ENCODE measurements around the gene COIL. TPM values are rescaled to one million over a fixed set of nuclear protein-coding genes. Genes with fewer than 3 reads are reported as not detected.
A peak's percentile ranks its signal among the peaks of the same experiment; 100 is the strongest.
"Not testable (repeated sequence)": the region's sequence is repeated elsewhere in the genome, so short reads cannot be mapped to it uniquely, and the experiment has no call there.

COIL gene
- total and polyA plus RNA-seq, 12 donors = 5.2 to 10.3 (median 8.1) TPM

DNA sequence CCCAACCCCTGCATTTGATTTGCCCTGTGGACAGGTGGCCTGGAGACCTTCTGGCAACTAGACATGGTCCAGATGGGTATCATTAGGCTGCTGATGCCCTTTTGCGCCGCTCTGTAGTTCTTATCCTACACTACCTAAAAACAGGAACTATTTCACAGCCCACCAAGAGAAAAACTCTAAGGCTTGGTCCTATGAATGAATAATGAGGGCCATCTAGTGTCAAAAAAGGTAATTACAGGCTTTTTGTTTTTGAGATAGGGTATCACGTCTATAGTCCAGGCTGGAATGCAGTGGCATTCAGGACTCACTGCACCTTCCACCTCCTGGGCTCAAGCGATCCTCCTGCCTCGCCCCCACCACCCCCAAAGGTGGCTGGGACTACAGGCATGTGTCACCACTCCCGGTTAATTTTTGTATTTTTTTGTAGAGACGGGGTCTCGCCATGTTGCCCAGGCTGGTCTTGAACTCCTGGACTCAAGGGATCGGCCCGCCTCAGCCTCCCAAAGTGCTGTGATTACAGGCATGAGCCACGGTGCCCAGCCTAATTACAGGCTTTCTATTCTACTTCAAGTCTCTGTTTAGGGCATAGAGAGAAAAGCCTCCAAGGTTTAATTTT lies 20.9 kb downstream of the COIL start:
- 55 to 59% methylated on average over 11 of the region's 11 CpGs for WGBS, 2 donors
- Histone ChIP-seq H3K36me3 (peaks cover 0 to 99% (median 31%) of the 10 kb centered on the region in 9 donors), H3K4me1 (peaks cover 0 to 18% (median 4%) of the 10 kb centered on the region in 9 donors), H3K4me3 (no peak overlapping the region), H3K27me3 (no peaks in the 10 kb centered on the region), H3K9me3 (no peaks in the 10 kb centered on the region), H3K27ac (no peak overlapping the region)
- ATAC-seq = peak; percentile 37 to 71 (median 56)
- TF ChIP-seq, protein P1, sequence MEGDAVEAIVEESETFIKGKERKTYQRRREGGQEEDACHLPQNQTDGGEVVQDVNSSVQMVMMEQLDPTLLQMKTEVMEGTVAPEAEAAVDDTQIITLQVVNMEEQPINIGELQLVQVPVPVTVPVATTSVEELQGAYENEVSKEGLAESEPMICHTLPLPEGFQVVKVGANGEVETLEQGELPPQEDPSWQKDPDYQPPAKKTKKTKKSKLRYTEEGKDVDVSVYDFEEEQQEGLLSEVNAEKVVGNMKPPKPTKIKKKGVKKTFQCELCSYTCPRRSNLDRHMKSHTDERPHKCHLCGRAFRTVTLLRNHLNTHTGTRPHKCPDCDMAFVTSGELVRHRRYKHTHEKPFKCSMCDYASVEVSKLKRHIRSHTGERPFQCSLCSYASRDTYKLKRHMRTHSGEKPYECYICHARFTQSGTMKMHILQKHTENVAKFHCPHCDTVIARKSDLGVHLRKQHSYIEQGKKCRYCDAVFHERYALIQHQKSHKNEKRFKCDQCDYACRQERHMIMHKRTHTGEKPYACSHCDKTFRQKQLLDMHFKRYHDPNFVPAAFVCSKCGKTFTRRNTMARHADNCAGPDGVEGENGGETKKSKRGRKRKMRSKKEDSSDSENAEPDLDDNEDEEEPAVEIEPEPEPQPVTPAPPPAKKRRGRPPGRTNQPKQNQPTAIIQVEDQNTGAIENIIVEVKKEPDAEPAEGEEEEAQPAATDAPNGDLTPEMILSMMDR (IDR thresholded peaks at IDR 0.05) = peak; percentile 46 to 84 (median 71)
- intact Hi-C loops (cut with DNase I) = loop anchor here in 8 of 10 donors (1.0 to 10.0 kb wide), 7 partner anchors 45 to 123 kb away; no protein-coding TSS in a partner anchor
- DNase-seq = no peak

DNA sequence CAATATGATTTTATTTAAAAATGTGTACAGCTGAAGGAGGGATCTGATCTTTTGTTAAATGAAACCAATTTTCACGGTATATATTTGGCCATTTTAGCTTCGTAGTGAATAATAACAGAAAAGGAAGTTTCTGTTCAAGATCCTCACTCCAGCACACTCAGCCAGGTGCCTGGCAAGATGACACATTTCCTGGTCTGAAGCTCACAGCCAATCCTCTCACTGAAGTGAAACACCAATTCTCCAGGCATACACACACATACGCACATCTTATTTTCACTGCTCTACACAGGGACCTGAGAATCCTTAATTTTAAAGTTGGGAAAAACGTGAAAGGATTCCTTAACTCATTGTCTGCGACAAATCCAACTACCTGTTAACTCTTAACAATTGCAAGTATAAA lies 22.6 kb downstream of the COIL start:
- H3K9me3 ChIP-seq, DNase-seq, H3K4me3 ChIP-seq, H3K27me3 ChIP-seq: not testable (repeated sequence)
- peak in 2 of 8 donors; percentile 31 to 63 for ATAC-seq
- Histone ChIP-seq H3K27ac (peak overlapping the region in 7 of 10 donors; percentile 11 to 75 (median 50)), H3K4me1 (peaks cover 0 to 18% (median 4%) of the 10 kb centered on the region in 9 donors), H3K36me3 (peaks cover 0 to 98% (median 15%) of the 10 kb centered on the region in 9 donors)
- 70 to 72% methylated on average over 5 of the region's 5 CpGs for WGBS, 2 donors
- intact Hi-C loops (cut with DNase I) = loop anchor here in 3 of 10 donors (2.0 to 5.0 kb wide), 3 partner anchors 47 to 119 kb away; no protein-coding TSS in a partner anchor

DNA sequence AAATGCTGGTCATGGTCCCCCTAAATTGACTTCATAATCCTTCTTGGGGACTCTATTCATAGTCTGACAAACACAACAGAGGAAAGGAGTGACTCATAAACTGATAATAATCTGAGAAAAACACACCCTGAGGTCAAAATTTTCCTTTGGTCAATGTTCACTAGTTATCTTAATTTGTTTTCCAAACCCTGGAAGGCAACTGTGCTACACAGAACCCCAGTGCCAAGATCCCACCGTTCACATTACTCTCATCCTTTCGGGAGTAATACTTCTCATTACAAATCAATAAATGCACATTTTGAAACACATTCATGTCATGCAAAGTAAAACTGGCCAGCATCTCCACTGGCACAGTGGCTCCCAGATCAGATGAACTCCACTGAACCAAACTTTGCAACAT lies 23.2 kb downstream of the COIL start:
- peak overlapping the region in 7 of 10 donors; percentile 11 to 75 (median 50) for H3K27ac ChIP-seq
- H3K36me3 ChIP-seq = peaks cover 0 to 95% (median 13%) of the 10 kb centered on the region in 9 donors
- no peak overlapping the region for H3K4me3 ChIP-seq
- WGBS, 2 donors = 43 to 75% methylated on average over 2 of the region's 2 CpGs
- no peak for DNase-seq
- H3K9me3 ChIP-seq = no peaks in the 10 kb centered on the region
- peaks cover 0 to 18% (median 4%) of the 10 kb centered on the region in 9 donors for H3K4me1 ChIP-seq
- peak in 5 of 8 donors; percentile 26 to 74 (median 55) for ATAC-seq
- no peaks in the 10 kb centered on the region for H3K27me3 ChIP-seq
- intact Hi-C loops (cut with DNase I) = loop anchor here in 5 of 10 donors (2.0 to 5.0 kb wide), 4 partner anchors 47 to 119 kb away; no protein-coding TSS in a partner anchor
- TF ChIP-seq, protein P1 (IDR thresholded peaks at IDR 0.05) = no peak

DNA sequence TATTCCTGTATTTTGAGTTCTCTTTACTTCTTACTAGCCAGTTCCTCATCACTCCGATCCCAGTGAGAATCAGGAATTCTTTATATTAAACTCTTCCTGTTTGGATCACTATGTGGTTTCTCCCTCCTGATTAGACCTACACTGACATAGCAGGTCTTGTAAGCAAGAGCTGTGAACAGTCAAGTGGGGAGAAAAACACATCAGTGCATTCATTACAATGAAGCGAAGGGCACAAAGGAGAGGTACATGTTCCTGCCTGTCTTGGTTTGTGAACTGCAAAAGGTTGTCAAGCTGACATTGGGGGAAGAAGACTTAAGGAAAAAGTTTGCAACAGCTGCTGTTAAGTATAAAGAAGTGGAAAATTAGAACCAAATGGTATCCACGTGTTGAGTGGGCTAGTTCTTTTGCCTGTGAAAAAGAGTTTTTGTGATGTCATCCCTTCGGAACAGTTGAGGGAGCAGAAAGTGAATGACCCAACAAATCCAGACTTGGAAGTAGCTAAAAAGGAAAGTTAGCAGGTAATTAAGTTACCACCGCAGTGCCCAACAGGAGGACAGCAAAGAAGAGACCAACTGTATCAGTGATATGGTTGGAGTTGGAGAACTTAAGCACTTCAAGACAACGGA lies 24.0 kb downstream of the COIL start:
- DNase-seq (no peak), ATAC-seq (no peak)
- H3K9me3 ChIP-seq = no peaks in the 10 kb centered on the region
- peak overlapping the region in 6 of 10 donors; percentile 11 to 75 (median 52) for H3K27ac ChIP-seq
- H3K4me3 ChIP-seq = no peak overlapping the region
- peaks cover 0 to 18% (median 4%) of the 10 kb centered on the region in 9 donors for H3K4me1 ChIP-seq
- 87 to 89% methylated on average over 6 of the region's 6 CpGs for WGBS, 2 donors
- TF ChIP-seq, protein P1 (IDR thresholded peaks at IDR 0.05) = no peak
- intact Hi-C loops (cut with DNase I) = loop anchor here in 3 of 10 donors (2.0 to 5.0 kb wide), 3 partner anchors 114 to 118 kb away; no protein-coding TSS in a partner anchor
- peaks cover 0 to 88% (median 12%) of the 10 kb centered on the region in 9 donors for H3K36me3 ChIP-seq
- no peaks in the 10 kb centered on the region for H3K27me3 ChIP-seq
